Gastrocnemius medialis (tissue), 4 donors: ENCODE measurements around the gene LCN10. TPM values are rescaled to one million over a fixed set of nuclear protein-coding genes. Genes with fewer than 3 reads are reported as not detected.
"Not testable (repeated sequence)": the region's sequence is repeated elsewhere in the genome, so short reads cannot be mapped to it uniquely, and the experiment has no call there.

Experiments used
- ATAC-seq, 2 donors: fragments of 150-250 bp; one replicate each; pipeline ENCODE4 v1.9.1; 2016
- DNase-seq, 2 donors: peaks; one replicate each; pipeline ENCODE4 v3.0.0-alpha.2; 2019
- H3K27ac ChIP-seq, 4 donors: fragments of 200-600 bp; sonication (generic); 1 replicate in 1 of 4; 2 replicates in 3 of 4; pipeline ENCODE4 v1.5.1; 2016 to 2018; ENCODE audit warnings: mild to moderate bottlenecking in 2 of 4, moderate library complexity in 1 of 4
- H3K27me3 ChIP-seq, 3 donors: fragments of 200-600 bp; sonication (generic) in 2 of 3; 1 replicate in 1 of 3; 2 replicates in 2 of 3; pipeline versions ENCODE4 v1.5.1 to v1.6.0; 2016 to 2019; ENCODE audit warnings: mild to moderate bottlenecking in 1 of 3, moderate library complexity in 1 of 3
- H3K36me3 ChIP-seq, 2 donors: fragments of 200-600 bp; sonication (generic) in 1 of 2; one replicate each; pipeline ENCODE4 v1.5.1; 2017 to 2018
- H3K4me1 ChIP-seq, 2 donors: fragments of 200-600 bp; sonication (generic) in 1 of 2; one replicate each; pipeline ENCODE4 v1.5.1; 2016 to 2017; ENCODE audit warnings: mild to moderate bottlenecking in 2 of 2
- H3K4me3 ChIP-seq, 4 donors: fragments of 200-600 bp; sonication (generic) in 3 of 4; 1 replicate in 1 of 4; 2 replicates in 3 of 4; pipeline ENCODE4 v1.5.1; 2016 to 2019; ENCODE audit warnings: mild to moderate bottlenecking in 2 of 4
- H3K9me3 ChIP-seq, 3 donors: fragments of 200-600 bp; sonication (generic) in 2 of 3; 1 replicate in 1 of 3; 2 replicates in 2 of 3; pipeline ENCODE4 v1.5.1; 2016 to 2019
- POLR2A ChIP-seq, 2 donors: fragments of 450-650 bp; IDR thresholded peaks; one replicate each; pipeline ENCODE4 v1.6.1; 2017; ENCODE audit warnings: antibody characterized with exemption in 2 of 2, mild to moderate bottlenecking in 2 of 2, moderate library complexity in 2 of 2
- in situ Hi-C, 4 donors: fragments of 200-750 bp; cut with MboI; loops; one replicate each; pipeline versions ENCODE4 v1.15.0 to v1.8.0; 2017; ENCODE audit warnings: low sequenced_read_pairs in 4 of 4
- intact Hi-C: fragments of 100-400 bp; cut with DNase I; formaldehyde crosslinking; loops from one replicate; pipeline ENCODE4 v1.15.1; 2023; ENCODE audit warnings: low total_unique reads
- total RNA-seq, 4 donors: library from RNA; depleted of rRNA; stranded (reverse); fragments of >200 nt; gene quantifications; one replicate each; pipeline versions ENCODE4 v1.1.0 to v1.2.3, GENCODE V29; 2016
- TF ChIP-seq, protein P1 (sequence below), 5 experiments: fragments of 450-650 bp in 3 of 5; fragments of 200-600 bp in 2 of 5; sonication (generic) in 2 of 5; IDR thresholded peaks in 4 of 5; conservative IDR thresholded peaks in 1 of 5; 1 replicate in 4 of 5; 2 replicates in 1 of 5; pipeline ENCODE4 v1.5.1; 2016 to 2019; ENCODE audit warnings: antibody characterized with exemption in 5 of 5, mild to moderate bottlenecking in 3 of 5, moderate library complexity in 3 of 5

Gene LCN10
- total RNA-seq, 4 donors from 2014 or later, result 0.61 to 4.7 (median 1.6) TPM

DNA sequence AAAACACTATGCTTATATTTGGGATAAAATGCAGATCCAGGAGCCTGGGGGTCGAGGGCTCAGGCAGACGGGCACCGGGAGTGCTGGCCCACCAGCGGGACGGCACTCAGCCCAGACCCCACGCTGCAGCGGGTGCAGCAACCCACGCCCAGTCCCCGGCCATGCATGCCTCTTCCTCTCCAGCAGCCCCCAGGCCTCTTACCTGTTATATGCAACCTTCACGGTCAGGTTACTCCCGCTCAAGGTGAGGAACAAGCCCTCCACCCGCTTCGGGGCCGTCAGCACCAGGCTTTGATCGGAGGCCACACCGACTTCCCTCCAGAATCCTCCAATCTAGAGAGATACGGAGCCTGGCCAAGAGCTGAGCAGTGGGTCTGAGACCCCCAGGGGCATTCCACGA is 14.1 kb upstream of the LCN10 start:
- Histone ChIP-seq H3K36me3 (no peaks in the 10 kb centered on the region), H3K9me3 (no peaks in the 10 kb centered on the region), H3K4me1 (peaks cover 10 to 14% of the 10 kb centered on the region in 2 donors), H3K4me3 (no peak overlapping the region), H3K27ac (no peak overlapping the region), H3K27me3 (no peaks in the 10 kb centered on the region)
- ATAC-seq (no peak), DNase-seq (no peak)
- no peak for TF ChIP-seq POLR2A (IDR thresholded peaks at IDR 0.05)
- TF ChIP-seq, protein P1, sequence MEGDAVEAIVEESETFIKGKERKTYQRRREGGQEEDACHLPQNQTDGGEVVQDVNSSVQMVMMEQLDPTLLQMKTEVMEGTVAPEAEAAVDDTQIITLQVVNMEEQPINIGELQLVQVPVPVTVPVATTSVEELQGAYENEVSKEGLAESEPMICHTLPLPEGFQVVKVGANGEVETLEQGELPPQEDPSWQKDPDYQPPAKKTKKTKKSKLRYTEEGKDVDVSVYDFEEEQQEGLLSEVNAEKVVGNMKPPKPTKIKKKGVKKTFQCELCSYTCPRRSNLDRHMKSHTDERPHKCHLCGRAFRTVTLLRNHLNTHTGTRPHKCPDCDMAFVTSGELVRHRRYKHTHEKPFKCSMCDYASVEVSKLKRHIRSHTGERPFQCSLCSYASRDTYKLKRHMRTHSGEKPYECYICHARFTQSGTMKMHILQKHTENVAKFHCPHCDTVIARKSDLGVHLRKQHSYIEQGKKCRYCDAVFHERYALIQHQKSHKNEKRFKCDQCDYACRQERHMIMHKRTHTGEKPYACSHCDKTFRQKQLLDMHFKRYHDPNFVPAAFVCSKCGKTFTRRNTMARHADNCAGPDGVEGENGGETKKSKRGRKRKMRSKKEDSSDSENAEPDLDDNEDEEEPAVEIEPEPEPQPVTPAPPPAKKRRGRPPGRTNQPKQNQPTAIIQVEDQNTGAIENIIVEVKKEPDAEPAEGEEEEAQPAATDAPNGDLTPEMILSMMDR (IDR thresholded peaks at IDR 0.05 in 4 of 5, conservative IDR thresholded peaks at IDR 0.05 in 1 of 5), result no peak
- intact Hi-C loops (no loop called here), in situ Hi-C loops (no loop called here)

DNA sequence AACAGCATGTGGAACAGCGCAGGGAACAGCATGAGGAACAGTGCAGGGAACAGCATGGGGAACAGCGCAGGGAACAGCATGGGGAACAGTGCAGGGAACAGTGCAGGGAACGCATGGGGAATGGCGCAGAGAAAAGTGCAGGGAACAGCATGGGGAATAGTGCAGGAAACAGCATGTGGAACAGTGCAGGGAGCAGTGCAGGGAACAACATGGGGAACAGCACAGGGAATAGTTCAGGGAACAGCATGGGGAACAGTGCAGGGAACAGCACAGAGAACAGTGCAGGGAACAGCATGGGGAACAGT is 13.3 kb upstream of the LCN10 start:
- intact Hi-C loops (no loop called here), in situ Hi-C loops (no loop called here)
- Histone ChIP-seq H3K27ac (no peak overlapping the region), H3K36me3 (no peaks in the 10 kb centered on the region), H3K27me3 (no peaks in the 10 kb centered on the region), H3K4me1 (peaks cover 10 to 14% of the 10 kb centered on the region in 2 donors), H3K4me3 (no peak overlapping the region), H3K9me3 (no peaks in the 10 kb centered on the region)
- DNase-seq (no peak), ATAC-seq (no peak)
- TF ChIP-seq, protein P1 (IDR thresholded peaks at IDR 0.05 in 4 of 5, conservative IDR thresholded peaks at IDR 0.05 in 1 of 5), result no peak
- no peak for TF ChIP-seq POLR2A (IDR thresholded peaks at IDR 0.05)

DNA sequence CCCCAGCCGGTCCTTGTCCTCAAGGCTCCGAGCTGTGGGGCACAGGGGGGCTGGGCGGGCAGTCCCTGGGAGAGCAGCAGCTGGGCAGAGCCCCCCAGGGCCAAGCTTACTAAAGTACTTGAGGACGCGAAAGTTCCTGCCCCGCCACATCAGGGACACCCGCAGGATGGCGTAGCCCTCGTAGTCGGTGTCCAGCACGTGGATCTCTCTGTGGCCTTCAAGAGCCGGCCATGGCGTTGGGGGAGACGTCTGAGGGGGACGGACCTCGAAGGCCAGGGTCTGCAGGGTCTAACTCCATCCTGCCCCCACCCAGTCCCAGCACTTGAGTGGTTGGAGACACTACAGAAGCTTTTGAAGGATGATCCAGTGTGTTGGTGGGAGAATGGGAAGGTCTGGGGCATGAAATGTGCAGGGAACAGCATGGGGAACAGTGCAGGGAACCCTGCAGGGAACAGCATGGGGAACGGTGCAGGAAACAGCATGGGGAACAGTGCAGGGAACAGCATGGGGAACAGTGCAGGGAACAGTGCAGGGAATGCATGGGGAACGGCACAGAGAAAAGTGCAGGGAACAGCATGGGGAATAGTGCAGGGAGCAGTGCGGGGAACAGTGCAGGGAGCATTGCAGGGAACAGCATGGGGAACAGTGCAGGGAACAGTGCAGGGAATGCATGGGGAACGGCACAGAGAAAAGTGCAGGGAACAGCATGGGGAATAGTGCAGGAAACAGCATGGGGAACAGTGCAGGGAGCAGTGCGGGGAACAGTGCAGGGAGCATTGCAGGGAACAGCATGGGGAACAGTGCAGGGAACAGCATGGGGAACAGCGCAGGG is 12.8 kb upstream of the LCN10 start:
- H3K9me3 ChIP-seq, intact Hi-C loops, H3K27ac ChIP-seq, H3K4me3 ChIP-seq, H3K27me3 ChIP-seq, DNase-seq, ATAC-seq, in situ Hi-C loops, H3K36me3 ChIP-seq: not testable (repeated sequence)
- peaks cover 11 to 14% of the 10 kb centered on the region in 2 donors for H3K4me1 ChIP-seq

DNA sequence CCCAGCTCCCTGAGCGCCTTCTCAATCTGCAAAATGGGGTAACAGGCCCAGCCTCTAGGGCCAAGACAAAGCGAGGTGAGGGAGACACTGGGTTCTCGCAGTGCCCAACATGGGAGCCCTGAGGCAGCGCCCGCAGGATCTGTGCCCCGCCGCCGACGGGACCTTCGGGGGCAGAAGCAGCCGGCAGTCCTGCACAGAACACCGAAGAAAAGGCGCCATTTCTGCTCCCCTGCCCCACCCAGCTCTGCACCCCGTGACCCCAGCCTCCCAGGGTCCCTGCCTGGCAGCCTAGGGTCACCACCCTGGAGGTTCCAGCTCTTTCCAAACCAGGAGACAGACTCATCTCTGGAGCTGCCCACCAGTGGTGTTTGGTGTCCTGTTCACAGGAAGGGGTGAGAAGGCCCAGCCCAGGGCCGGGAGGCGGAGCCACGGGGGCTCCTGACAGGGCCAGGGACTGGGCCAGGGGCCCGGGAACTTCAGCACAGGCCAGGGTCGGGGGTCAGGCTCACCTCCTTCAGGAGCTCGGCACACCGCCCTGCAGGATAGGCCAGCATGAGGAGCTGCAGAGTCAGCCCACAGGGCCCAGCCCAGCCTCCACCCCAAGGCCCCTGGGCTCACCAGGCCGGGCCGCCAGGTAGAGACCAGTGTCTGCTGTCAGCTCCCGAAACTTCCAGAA is 12.0 kb upstream of the LCN10 start:
- DNase-seq (no peak), ATAC-seq (no peak)
- Histone ChIP-seq H3K9me3 (no peaks in the 10 kb centered on the region), H3K4me3 (no peak overlapping the region), H3K27ac (no peak overlapping the region), H3K4me1 (peaks cover 13 to 14% of the 10 kb centered on the region in 2 donors), H3K36me3 (no peaks in the 10 kb centered on the region), H3K27me3 (no peaks in the 10 kb centered on the region)
- TF ChIP-seq POLR2A (IDR thresholded peaks at IDR 0.05), result no peak
- TF ChIP-seq, protein P1 (IDR thresholded peaks at IDR 0.05 in 4 of 5, conservative IDR thresholded peaks at IDR 0.05 in 1 of 5), result no peak
- in situ Hi-C loops (no loop called here), intact Hi-C loops (no loop called here)

DNA sequence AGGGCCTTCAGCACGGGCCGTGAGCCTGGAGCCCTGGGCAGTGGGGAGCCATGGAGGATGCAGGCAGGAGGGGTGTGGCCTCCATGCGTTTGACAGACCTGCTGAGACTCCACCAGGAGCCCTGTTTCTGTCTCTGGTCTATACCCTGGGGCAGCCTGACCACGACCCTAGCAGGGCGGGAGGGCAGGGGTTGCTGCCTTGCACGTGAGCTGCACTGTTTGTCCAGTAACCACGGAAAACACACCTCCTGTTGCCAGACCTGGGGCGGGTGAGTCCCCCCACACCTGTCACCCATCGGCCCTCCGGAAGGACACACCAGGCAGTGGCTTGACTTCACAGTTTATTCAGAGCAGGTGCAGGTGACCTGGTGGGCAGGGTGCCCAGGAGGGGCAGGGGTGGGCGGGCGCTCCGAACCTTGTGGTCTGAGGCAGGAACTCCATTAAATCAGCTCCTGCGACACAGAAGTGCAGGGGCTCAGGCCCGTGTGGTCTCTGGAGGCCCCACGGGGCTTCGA is 11.4 kb upstream of the LCN10 start:
- H3K27me3 ChIP-seq, result no peaks in the 10 kb centered on the region
- no peak for DNase-seq

More for the DNA sequence above, 11.4 kb upstream of the LCN10 start:
- Histone ChIP-seq H3K36me3 (no peaks in the 10 kb centered on the region), H3K4me3 (no peak overlapping the region), H3K27ac (no peak overlapping the region), H3K9me3 (no peaks in the 10 kb centered on the region), H3K4me1 (peaks cover 13 to 14% of the 10 kb centered on the region in 2 donors)
- intact Hi-C loops (no loop called here), in situ Hi-C loops (no loop called here)
- ATAC-seq, result no peak
- TF ChIP-seq, protein P1 (IDR thresholded peaks at IDR 0.05 in 4 of 5, conservative IDR thresholded peaks at IDR 0.05 in 1 of 5), result no peak
- no peak for TF ChIP-seq POLR2A (IDR thresholded peaks at IDR 0.05)
